ENCODE results near the gene EXOSC10. TPM values are rescaled to one million over a fixed set of nuclear protein-coding genes. Genes with fewer than 3 reads are reported as not detected.
"Not testable (repeated sequence)": the region's sequence is repeated elsewhere in the genome, so short reads cannot be mapped to it uniquely, and the experiment has no call there.

Gene EXOSC10
- total RNA-seq, 6 experiments from 2014 or later, result 40.1 to 49.4 (median 47.5) TPM

- H3K36me3 Mint-ChIP-seq (ENCODE audit: low read depth), result no peaks in the 10 kb centered on the region
- no peak overlapping the region for H3K27ac Mint-ChIP-seq
- DNase-seq, result no peak
- peaks cover 3% of the 10 kb centered on the region for H3K27me3 Mint-ChIP-seq (ENCODE audit: insufficient read depth)
- H3K9me3 Mint-ChIP-seq, result no peaks in the 10 kb centered on the region
- TF ChIP-seq, protein P1, sequence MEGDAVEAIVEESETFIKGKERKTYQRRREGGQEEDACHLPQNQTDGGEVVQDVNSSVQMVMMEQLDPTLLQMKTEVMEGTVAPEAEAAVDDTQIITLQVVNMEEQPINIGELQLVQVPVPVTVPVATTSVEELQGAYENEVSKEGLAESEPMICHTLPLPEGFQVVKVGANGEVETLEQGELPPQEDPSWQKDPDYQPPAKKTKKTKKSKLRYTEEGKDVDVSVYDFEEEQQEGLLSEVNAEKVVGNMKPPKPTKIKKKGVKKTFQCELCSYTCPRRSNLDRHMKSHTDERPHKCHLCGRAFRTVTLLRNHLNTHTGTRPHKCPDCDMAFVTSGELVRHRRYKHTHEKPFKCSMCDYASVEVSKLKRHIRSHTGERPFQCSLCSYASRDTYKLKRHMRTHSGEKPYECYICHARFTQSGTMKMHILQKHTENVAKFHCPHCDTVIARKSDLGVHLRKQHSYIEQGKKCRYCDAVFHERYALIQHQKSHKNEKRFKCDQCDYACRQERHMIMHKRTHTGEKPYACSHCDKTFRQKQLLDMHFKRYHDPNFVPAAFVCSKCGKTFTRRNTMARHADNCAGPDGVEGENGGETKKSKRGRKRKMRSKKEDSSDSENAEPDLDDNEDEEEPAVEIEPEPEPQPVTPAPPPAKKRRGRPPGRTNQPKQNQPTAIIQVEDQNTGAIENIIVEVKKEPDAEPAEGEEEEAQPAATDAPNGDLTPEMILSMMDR (IDR thresholded peaks at IDR 0.05), result no peak
- H3K4me3 Mint-ChIP-seq, result no peak overlapping the region
- no peaks in the 10 kb centered on the region for H3K4me1 Mint-ChIP-seq (ENCODE audit: low read depth)
Observed at GRCh38 chr1:11044849-11045427, 54.7 kb downstream of the EXOSC10 start.

DNA sequence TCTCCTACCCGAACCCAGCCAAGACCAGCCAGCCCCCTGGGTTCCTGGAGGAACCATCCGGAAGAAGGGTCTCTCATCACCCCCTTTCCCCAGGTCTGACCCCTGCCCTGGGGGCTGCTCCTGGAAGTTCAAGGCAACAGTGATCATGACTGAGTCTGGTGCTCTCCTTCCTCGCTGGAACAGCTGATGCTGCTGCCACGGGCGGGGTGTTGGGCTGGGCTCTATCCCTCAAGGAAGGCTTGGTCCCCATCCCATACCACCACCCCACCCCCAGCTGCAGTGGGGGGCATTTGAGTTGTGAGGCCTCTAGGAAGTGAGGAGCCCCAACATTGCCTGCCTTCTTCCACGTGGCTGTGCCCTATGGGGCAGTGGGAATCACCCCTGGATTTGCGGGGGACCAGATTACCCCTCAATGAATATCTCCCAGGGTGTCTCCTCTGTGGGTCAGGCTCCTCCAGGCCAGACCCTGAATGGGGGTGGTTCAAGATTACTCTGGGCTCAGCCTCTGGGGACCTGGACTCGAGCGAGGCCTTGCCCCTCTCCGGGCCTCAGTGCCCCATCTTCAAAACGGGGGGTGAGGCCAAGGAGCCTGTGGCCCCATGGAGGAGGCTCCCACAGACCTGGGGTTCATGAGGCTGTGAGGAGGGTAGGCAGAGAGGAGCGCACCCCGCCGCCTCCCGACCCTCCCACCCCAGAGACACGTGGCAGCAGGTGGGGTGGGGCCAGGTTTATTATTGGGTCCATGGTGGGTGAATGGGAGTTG, 55.4 kb downstream of the EXOSC10 start:
- peaks cover 3% of the 10 kb centered on the region; the same call in 1 of the 2 replicates for H3K27me3 Mint-ChIP-seq (ENCODE audit: insufficient read depth)
- H3K36me3 Mint-ChIP-seq (ENCODE audit: low read depth), result no peaks in the 10 kb centered on the region
- H3K9me3 Mint-ChIP-seq, result no peaks in the 10 kb centered on the region
- no peak overlapping the region for H3K4me3 Mint-ChIP-seq
- DNase-seq, result no peak
- TF ChIP-seq, protein P1 (IDR thresholded peaks at IDR 0.05), result no peak
- no peaks in the 10 kb centered on the region for H3K4me1 Mint-ChIP-seq (ENCODE audit: low read depth)
- no peak overlapping the region for H3K27ac Mint-ChIP-seq

DNA sequence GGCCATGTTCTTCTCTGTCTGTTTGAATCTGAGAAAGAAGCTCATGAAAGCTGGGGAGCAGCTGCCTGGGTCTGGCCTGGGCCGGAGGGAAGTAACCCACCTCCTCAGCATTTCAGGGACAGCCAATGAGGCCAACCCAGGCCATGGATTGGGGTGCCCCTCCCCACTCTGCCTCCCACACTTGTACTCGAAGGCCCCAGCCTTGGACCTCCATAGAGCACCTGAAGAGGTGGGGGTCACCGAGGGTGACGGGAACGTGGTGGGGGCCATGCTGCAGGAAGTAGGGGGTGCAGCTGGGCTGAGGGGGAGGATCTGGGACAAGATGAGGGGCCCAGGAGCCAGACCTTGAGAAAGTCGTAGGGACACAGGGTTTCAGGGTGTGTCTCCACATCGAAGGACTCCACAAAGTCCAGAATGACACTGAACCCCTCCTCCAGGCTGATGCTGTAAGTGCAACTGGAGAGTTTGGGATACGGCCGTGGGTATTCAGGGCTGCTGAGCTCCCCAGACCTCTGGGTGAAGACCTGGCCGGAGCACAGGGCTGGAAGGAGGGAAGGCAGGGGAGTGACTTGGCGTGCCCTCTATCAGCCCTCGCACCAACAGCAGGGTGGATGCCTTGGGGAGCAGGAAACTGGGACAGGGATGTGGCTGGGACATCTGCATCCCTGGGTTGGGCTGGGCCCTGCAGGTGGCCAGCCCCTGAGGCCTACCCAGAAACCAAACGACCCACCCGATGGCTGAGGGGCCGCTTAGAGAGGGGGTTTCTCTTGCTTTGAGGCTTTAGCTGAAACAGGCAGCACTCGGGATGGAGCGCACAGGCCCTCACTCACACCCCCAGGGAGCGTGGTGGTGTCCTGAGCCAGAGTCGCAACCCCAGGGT, 56.4 kb downstream of the EXOSC10 start:
- DNase-seq, result no peak
- peaks cover 3% of the 10 kb centered on the region for H3K27me3 Mint-ChIP-seq (ENCODE audit: insufficient read depth)
- no peak overlapping the region for H3K27ac Mint-ChIP-seq
- H3K4me3 Mint-ChIP-seq, result no peak overlapping the region
- TF ChIP-seq, protein P1 (IDR thresholded peaks at IDR 0.05), result no peak
- no peaks in the 10 kb centered on the region for H3K36me3 Mint-ChIP-seq (ENCODE audit: low read depth)
- no peaks in the 10 kb centered on the region for H3K4me1 Mint-ChIP-seq (ENCODE audit: low read depth)
- H3K9me3 Mint-ChIP-seq, result no peaks in the 10 kb centered on the region

- Mint-ChIP-seq H3K4me3 (no peak overlapping the region), H3K36me3 (ENCODE audit: low read depth) (no peaks in the 10 kb centered on the region), H3K4me1 (ENCODE audit: low read depth) (peaks cover 7% of the 10 kb centered on the region; the same call in 1 of the 2 replicates), H3K27ac (no peak overlapping the region), H3K9me3 (no peaks in the 10 kb centered on the region), H3K27me3 (ENCODE audit: insufficient read depth) (peaks cover 5% of the 10 kb centered on the region)
- no peak for DNase-seq
- TF ChIP-seq, protein P1 (IDR thresholded peaks at IDR 0.05), result no peak
Observed at GRCh38 chr1:11042065-11042464, 57.6 kb downstream of the EXOSC10 start.

DNA sequence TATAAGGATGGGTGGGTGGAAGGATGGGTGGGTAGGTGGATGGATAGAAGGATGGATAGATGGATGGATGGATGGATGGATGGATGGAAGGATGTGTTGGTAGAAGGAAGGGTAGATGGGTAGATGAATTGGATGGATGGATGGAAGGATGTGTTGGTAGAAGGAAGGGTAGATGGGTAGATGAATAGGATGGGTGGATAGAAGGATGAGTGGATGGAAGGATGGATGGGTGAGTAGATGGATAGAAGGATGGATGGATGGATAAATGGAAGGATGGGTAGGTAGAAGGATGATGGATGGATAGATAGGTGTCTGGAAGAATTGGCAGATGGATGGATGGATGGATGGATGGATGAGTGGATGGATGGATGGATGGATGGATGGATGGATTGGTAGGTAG, 58.6 kb downstream of the EXOSC10 start:
- Mint-ChIP-seq H3K4me1 (ENCODE audit: low read depth) (peaks cover 7% of the 10 kb centered on the region; the same call in 1 of the 2 replicates), H3K9me3 (no peaks in the 10 kb centered on the region), H3K36me3 (ENCODE audit: low read depth) (no peaks in the 10 kb centered on the region), H3K27me3 (ENCODE audit: insufficient read depth) (peaks cover 5% of the 10 kb centered on the region), H3K4me3 (no peak overlapping the region), H3K27ac (no peak overlapping the region)
- DNase-seq, result no peak
- TF ChIP-seq, protein P1 (IDR thresholded peaks at IDR 0.05), result no peak

DNA sequence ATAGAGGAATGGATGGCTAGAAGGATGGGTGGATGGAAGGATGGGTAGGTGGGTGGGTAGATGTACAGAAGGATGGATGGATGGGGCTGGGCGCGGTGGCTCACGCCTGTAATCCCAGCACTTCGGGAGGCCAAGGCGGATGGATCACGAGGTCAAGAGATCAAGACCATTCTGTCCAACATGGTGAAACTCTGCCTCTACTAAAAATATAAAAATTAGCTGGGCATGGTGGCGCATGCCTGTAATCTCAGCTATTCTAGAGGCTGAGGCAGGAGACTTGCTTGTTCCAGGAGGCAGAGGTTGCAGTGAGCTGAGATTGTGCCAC, 59.6 kb downstream of the EXOSC10 start:
- not testable (repeated sequence) for H3K4me3 Mint-ChIP-seq; H3K36me3 Mint-ChIP-seq (ENCODE audit: low read depth); H3K9me3 Mint-ChIP-seq; DNase-seq; H3K27me3 Mint-ChIP-seq (ENCODE audit: insufficient read depth); H3K27ac Mint-ChIP-seq; H3K4me1 Mint-ChIP-seq (ENCODE audit: low read depth)

All from HFFc6 (cell line).